WTC11 (cell line): ENCODE results near the gene ZSCAN21. TPM values are rescaled to one million over a fixed set of nuclear protein-coding genes. Genes with fewer than 3 reads are reported as not detected.
A peak's percentile ranks its signal among the peaks of the same experiment; 100 is the strongest.

ENCODE experiments used
- microRNA-seq: library from miRNA; unstranded; fragments of <30 nt; microRNA quantifications from one replicate; pipeline ENCODE4 v1.2.0, GENCODE V29; 2022; ENCODE audit warnings: borderline number of aligned reads
- total RNA-seq: library from RNA; stranded (reverse); gene quantifications from 3 replicates; pipeline ENCODE4 v1.2.3, GENCODE V29; 2021

Gene ZSCAN21
- total RNA-seq, 1 experiment from 2014 or later: 25.5 TPM

Small RNA genes lying within 50 kb of the gene (microRNA-seq; reads per million reads assigned to microRNA genes)
- gene MIR106B (487 reads per million, percentile 83 among the genes with 10 or more reads in this experiment), gene MIR25 (155 reads per million, percentile 70 among the genes with 10 or more reads in this experiment), gene MIR93 (7,379 reads per million, percentile 98 among the genes with 10 or more reads in this experiment)

Other genes starting within 250 kb of the ZSCAN21 start
- not detected in 3 replicates for gene CYP3A43, start 221.8 kb upstream of the ZSCAN21 start, total RNA-seq
- 0.15 TPM in 1 of 3 replicates, not detected in the others for gene OR2AE1, start 172.7 kb upstream of the ZSCAN21 start, total RNA-seq
- gene TRIM4, start 130.2 kb upstream of the ZSCAN21 start, total RNA-seq: 6.6 to 9.8 TPM (median 9.3 TPM) in 3 replicates
- gene GJC3, start 120.2 kb upstream of the ZSCAN21 start, total RNA-seq: 2.9 to 3.7 TPM (median 3.4 TPM) in 3 replicates
- 1.6 to 2.7 TPM (median 1.8 TPM) in 3 replicates for gene AZGP1, start 73.7 kb upstream of the ZSCAN21 start, total RNA-seq
- gene ZKSCAN1, start 34.2 kb upstream of the ZSCAN21 start, total RNA-seq: 46.6 to 51.8 TPM (median 47.6 TPM) in 3 replicates
- 38.1 to 48.3 TPM (median 39.1 TPM) in 3 replicates for gene ZNF3, start 31.9 kb downstream of the ZSCAN21 start, total RNA-seq
- gene COPS6, start 39.2 kb downstream of the ZSCAN21 start, total RNA-seq: 118 to 124 TPM (median 119 TPM) in 3 replicates
- 306 to 351 TPM (median 315 TPM) in 3 replicates for gene MCM7, start 51.6 kb downstream of the ZSCAN21 start, total RNA-seq
- gene AP4M1, start 51.9 kb downstream of the ZSCAN21 start, total RNA-seq: 16.9 to 18.0 TPM (median 17.4 TPM) in 3 replicates
- 121 to 132 TPM (median 122 TPM) in 3 replicates for gene TAF6, start 69.6 kb downstream of the ZSCAN21 start, total RNA-seq
- gene CNPY4, start 69.9 kb downstream of the ZSCAN21 start, total RNA-seq: 14.3 to 15.1 TPM (median 14.6 TPM) in 3 replicates
- 3.0 to 3.5 TPM (median 3.0 TPM) in 3 replicates for gene MBLAC1, start 77.2 kb downstream of the ZSCAN21 start, total RNA-seq
- gene LAMTOR4, start 99.1 kb downstream of the ZSCAN21 start, total RNA-seq: 199 to 235 TPM (median 227 TPM) in 3 replicates
- 25.0 to 28.0 TPM (median 25.1 TPM) in 3 replicates for gene TRAPPC14, start 108.9 kb downstream of the ZSCAN21 start, total RNA-seq
- 8.1 to 10.3 TPM (median 8.9 TPM) in 3 replicates for gene GAL3ST4, start 118.8 kb downstream of the ZSCAN21 start, total RNA-seq
- gene GPC2, start 127.6 kb downstream of the ZSCAN21 start, total RNA-seq: 52.1 to 63.9 TPM (median 63.0 TPM) in 3 replicates
- 5.2 to 7.6 TPM (median 5.5 TPM) in 3 replicates for gene STAG3, start 128.1 kb downstream of the ZSCAN21 start, total RNA-seq
- gene PVRIG, start 170.2 kb downstream of the ZSCAN21 start, total RNA-seq: 0.37 to 0.55 TPM in 2 of 3 replicates, not detected in the other